Lower leg skin (tissue), 3 donors: ENCODE data around the gene SAP30L.

Experiments
- POLR2A ChIP-seq, 2 donors: fragments of 450-650 bp; IDR thresholded peaks; one replicate each; pipeline ENCODE4 v1.6.1; 2016 to 2017; ENCODE audit warnings: antibody characterized with exemption in 2 of 2, mild to moderate bottlenecking in 1 of 2, moderate library complexity in 1 of 2
- TF ChIP-seq, protein P1 (sequence below), 3 donors: fragments of 450-650 bp; IDR thresholded peaks; one replicate each; pipeline ENCODE4 v1.5.1; 2016; ENCODE audit warnings: antibody characterized with exemption in 3 of 3, mild to moderate bottlenecking in 3 of 3, moderate library complexity in 2 of 3

DNA sequence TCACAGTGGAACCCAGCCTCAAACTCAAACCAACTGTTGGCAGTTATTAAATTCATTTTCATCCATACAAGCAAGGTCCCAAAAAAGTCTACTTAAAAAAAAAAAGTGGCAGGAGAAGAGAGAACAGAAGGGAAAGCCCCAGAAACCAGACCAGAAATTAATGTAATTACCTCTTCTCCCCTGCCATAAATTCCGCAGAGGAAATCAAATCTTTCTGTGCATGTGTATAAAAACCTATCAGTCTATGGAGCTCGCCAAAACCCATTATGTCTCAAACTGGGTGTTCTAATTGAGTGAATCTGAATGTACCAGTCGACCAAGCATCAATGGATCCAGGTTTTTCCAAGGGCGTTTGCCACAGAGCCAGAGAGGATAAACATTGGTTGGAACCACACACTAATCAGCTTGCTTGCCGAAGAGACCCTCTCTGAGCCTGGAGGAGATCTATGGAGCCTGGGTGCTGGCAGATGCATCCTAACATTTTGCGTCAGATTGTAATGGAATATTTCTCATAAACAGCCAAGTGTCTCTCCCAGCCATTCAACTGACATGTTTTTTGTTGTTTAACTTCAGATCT, 40.1 kb downstream of the SAP30L start:
- TF ChIP-seq, protein P1, sequence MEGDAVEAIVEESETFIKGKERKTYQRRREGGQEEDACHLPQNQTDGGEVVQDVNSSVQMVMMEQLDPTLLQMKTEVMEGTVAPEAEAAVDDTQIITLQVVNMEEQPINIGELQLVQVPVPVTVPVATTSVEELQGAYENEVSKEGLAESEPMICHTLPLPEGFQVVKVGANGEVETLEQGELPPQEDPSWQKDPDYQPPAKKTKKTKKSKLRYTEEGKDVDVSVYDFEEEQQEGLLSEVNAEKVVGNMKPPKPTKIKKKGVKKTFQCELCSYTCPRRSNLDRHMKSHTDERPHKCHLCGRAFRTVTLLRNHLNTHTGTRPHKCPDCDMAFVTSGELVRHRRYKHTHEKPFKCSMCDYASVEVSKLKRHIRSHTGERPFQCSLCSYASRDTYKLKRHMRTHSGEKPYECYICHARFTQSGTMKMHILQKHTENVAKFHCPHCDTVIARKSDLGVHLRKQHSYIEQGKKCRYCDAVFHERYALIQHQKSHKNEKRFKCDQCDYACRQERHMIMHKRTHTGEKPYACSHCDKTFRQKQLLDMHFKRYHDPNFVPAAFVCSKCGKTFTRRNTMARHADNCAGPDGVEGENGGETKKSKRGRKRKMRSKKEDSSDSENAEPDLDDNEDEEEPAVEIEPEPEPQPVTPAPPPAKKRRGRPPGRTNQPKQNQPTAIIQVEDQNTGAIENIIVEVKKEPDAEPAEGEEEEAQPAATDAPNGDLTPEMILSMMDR (IDR thresholded peaks at IDR 0.05): no peak
- no peak for TF ChIP-seq POLR2A (IDR thresholded peaks at IDR 0.05)
